Measurements from ENCODE around the gene SNRK. TPM values are rescaled to one million over a fixed set of nuclear protein-coding genes. Genes with fewer than 3 reads are reported as not detected.

SNRK gene
- total RNA-seq, 1 donor from 2014 or later, result 46.3 TPM

DNA sequence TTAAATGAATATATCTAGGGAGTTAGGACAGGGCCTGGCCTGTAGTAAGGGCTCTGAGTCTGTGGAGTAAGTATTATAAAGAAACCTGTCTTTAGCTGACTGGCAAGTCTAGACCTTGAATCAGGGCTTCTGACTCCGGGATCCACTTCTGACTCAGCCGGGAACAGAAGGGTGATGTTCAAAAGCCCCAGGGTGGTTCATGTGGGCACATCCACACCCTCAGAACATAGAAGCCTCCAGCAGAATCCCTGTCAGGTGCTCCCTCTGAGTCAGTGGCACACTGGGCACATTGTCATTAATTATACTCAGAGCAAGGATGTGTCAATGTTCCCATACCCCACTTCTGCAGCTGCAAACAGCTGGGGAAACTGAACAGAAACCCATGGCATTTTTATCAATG lies 26.7 kb upstream of the SNRK start:
- no peak for ATAC-seq
- intact Hi-C loops (cut with DNase I), result no loop called here

DNA sequence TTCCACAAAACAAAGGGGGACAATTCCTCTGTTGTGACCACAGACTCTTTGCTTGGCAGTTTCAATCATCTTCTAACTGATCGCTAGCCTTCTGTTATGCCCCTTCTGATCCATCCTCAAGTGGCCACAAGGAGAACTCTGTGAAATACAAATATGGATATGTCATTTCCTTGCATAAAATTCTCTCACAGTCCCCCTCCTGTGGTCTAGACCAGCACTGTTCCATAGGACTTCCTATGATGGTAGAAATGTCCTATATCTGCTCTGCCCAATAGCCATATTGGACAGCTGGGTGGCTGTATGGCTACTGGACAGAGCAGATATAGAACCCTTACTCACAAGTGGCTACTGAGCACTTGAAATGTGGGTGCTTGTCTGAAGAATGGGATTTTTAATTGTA lies 25.9 kb upstream of the SNRK start:
- Histone ChIP-seq H3K4me1 (no peaks in the 10 kb centered on the region), H3K27ac (no peak overlapping the region), H3K4me3 (no peak overlapping the region), H3K9me3 (no peaks in the 10 kb centered on the region), H3K27me3 (no peaks in the 10 kb centered on the region), H3K36me3 (no peaks in the 10 kb centered on the region)
- ATAC-seq (no peak), DNase-seq (no peak)
- intact Hi-C loops (cut with DNase I), result no loop called here
- TF ChIP-seq, protein P1, sequence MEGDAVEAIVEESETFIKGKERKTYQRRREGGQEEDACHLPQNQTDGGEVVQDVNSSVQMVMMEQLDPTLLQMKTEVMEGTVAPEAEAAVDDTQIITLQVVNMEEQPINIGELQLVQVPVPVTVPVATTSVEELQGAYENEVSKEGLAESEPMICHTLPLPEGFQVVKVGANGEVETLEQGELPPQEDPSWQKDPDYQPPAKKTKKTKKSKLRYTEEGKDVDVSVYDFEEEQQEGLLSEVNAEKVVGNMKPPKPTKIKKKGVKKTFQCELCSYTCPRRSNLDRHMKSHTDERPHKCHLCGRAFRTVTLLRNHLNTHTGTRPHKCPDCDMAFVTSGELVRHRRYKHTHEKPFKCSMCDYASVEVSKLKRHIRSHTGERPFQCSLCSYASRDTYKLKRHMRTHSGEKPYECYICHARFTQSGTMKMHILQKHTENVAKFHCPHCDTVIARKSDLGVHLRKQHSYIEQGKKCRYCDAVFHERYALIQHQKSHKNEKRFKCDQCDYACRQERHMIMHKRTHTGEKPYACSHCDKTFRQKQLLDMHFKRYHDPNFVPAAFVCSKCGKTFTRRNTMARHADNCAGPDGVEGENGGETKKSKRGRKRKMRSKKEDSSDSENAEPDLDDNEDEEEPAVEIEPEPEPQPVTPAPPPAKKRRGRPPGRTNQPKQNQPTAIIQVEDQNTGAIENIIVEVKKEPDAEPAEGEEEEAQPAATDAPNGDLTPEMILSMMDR (IDR thresholded peaks at IDR 0.05), result no peak

More for the DNA sequence above, 26.7 kb upstream of the SNRK start:
- TF ChIP-seq, protein P1 (IDR thresholded peaks at IDR 0.05), result no peak
- no peak overlapping the region for H3K27ac ChIP-seq
- H3K36me3 ChIP-seq, result no peaks in the 10 kb centered on the region
- H3K4me1 ChIP-seq, result no peaks in the 10 kb centered on the region
- no peaks in the 10 kb centered on the region for H3K9me3 ChIP-seq
- H3K4me3 ChIP-seq, result no peak overlapping the region
- no peaks in the 10 kb centered on the region for H3K27me3 ChIP-seq
- DNase-seq, result no peak

DNA sequence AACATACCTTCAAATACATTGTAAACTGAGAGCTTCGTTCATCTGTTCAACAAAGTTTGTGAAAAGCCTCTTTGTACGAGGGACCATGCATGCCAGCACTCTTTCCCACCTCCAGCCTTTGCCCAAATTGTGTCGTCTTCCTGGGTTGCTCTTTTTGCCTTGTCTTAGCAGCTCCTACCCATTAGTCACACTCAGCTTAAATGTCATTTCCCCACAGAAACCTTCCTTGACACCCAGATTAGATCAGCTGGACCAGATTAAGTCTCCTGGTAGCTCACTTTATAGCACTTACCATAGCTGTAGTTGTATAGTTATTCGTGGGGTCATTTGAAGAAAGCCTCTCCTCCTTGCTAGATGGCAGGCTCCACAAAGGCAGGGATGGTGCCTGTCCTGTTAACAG lies 24.1 kb upstream of the SNRK start:
- DNase-seq (no peak), ATAC-seq (no peak)
- Histone ChIP-seq H3K36me3 (no peaks in the 10 kb centered on the region), H3K4me1 (no peaks in the 10 kb centered on the region), H3K27ac (no peak overlapping the region), H3K4me3 (no peak overlapping the region), H3K9me3 (no peaks in the 10 kb centered on the region), H3K27me3 (no peaks in the 10 kb centered on the region)
- TF ChIP-seq, protein P1 (IDR thresholded peaks at IDR 0.05), result no peak
- intact Hi-C loops (cut with DNase I), result no loop called here

DNA sequence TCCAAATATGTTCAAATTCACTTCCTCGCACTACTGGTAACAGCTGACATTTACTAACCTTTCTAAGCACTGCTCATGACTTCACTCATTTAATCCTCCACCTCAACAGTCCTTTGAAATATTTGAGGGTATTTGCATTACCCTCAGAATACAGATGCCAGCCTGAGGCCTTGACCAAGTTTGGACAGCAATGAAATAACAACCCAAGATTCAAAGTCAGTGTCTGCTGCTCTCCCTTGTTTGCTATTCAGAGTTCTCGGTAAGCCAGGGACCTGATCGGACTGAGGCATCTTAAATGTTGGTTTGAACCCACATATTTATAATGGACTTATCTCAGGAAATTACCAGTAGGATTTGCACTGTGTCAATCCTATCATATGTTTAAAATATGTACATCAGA lies 19.9 kb upstream of the SNRK start:
- no peaks in the 10 kb centered on the region for H3K27me3 ChIP-seq
- no peaks in the 10 kb centered on the region for H3K36me3 ChIP-seq
- H3K27ac ChIP-seq, result no peak overlapping the region
- H3K9me3 ChIP-seq, result no peaks in the 10 kb centered on the region
- TF ChIP-seq, protein P1 (IDR thresholded peaks at IDR 0.05), result no peak
- DNase-seq (no peak), ATAC-seq (no peak)
- H3K4me3 ChIP-seq, result no peak overlapping the region
- intact Hi-C loops (cut with DNase I), result no loop called here
- no peaks in the 10 kb centered on the region for H3K4me1 ChIP-seq

DNA sequence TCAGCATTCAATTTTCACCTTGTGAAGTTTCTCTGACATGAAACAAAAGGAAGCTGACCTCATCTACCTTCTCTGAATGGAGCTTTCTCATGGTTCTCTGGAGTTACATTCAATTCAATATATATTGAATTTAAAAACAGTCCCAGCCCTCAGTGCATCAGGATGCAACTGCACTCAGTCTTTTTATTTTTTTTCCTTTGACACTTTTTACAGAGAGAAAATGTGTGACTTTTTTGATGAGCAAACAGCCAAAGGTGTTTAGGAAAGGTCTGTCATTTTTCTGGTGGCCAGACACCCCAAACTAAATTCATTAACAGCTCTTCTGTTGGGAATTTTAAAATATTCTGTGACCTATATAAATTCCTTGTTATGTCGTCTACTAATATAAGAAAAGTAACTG lies 19.3 kb upstream of the SNRK start:
- no peaks in the 10 kb centered on the region for H3K27me3 ChIP-seq
- no peaks in the 10 kb centered on the region for H3K4me1 ChIP-seq
- H3K36me3 ChIP-seq, result no peaks in the 10 kb centered on the region
- H3K4me3 ChIP-seq, result no peak overlapping the region
- H3K27ac ChIP-seq, result no peak overlapping the region
- ATAC-seq, result no peak
- intact Hi-C loops (cut with DNase I), result no loop called here
- no peak for DNase-seq
- H3K9me3 ChIP-seq, result no peaks in the 10 kb centered on the region
- TF ChIP-seq, protein P1 (IDR thresholded peaks at IDR 0.05), result no peak

DNA sequence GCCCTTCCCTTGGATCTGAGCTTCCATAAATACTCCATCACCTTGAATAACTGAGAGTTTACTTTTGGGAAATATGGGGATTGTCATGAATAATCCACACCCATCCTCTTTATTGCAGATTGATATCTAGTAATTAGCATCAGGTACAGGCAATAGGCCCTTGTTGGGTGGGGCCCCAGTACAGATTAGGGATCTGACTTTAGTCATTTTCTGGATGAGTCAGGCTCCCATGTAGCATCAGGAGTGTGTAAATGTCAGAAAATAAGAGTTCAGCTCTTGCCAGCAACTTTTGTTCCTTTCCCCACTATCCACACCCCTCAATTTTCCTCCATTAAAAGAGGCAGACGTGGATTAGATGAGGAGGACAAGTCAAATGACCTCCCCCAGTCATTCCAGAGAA lies 17.7 kb upstream of the SNRK start:
- no peak overlapping the region for H3K4me3 ChIP-seq
- TF ChIP-seq, protein P1 (IDR thresholded peaks at IDR 0.05), result no peak
- H3K9me3 ChIP-seq, result no peaks in the 10 kb centered on the region
- DNase-seq (no peak), ATAC-seq (no peak)
- intact Hi-C loops (cut with DNase I), result no loop called here
- H3K36me3 ChIP-seq, result no peaks in the 10 kb centered on the region
- H3K27me3 ChIP-seq, result no peaks in the 10 kb centered on the region
- no peaks in the 10 kb centered on the region for H3K4me1 ChIP-seq
- H3K27ac ChIP-seq, result no peak overlapping the region

All from upper lobe of right lung (tissue), 1 donor.